ENCODE data around the gene BARX2.

DNA sequence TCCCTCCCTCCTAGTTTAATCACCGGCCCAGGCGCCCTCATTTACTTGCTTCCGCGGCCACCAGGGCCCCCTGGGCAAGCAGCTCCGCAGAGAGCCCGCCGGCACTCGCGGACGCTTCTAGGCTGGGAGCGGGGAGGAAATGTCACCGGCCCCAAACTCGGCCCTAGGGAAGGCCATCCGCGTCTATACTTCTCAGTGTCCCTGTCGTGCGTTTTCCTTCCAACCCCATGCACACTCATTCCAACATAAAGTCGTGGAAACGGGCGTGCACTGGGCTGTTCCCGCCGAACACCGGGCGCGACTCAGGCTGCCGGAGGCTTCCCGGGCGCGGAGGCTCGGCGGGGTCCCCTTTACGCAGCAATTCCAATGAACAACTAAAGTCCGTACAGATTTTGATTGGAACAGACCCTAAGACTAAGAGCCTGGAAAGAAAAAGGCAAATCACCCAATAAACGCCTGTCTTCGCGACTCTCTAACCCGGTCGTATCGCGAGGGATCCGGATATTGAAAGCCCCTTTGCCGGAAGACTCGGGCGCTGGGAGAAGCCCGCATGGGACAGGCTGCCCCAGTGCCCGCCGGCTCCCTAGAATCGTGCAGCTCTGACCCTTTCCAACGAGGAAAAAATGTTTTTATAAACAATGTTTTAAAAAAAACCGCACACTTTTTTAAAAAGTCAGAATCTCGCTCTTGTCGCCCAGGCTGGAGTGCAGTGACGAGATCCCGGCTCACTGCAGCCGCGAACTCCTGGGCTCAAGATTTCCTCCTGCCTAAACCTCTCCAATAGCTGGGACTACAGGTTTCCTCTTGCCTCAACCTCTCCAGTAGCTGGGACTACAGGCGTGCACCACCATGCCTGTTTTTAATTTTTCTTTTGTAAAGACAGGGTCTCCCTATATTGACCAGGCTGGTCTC, 1.3 kb upstream of the BARX2 start:
- TF ChIP-seq, protein P1, sequence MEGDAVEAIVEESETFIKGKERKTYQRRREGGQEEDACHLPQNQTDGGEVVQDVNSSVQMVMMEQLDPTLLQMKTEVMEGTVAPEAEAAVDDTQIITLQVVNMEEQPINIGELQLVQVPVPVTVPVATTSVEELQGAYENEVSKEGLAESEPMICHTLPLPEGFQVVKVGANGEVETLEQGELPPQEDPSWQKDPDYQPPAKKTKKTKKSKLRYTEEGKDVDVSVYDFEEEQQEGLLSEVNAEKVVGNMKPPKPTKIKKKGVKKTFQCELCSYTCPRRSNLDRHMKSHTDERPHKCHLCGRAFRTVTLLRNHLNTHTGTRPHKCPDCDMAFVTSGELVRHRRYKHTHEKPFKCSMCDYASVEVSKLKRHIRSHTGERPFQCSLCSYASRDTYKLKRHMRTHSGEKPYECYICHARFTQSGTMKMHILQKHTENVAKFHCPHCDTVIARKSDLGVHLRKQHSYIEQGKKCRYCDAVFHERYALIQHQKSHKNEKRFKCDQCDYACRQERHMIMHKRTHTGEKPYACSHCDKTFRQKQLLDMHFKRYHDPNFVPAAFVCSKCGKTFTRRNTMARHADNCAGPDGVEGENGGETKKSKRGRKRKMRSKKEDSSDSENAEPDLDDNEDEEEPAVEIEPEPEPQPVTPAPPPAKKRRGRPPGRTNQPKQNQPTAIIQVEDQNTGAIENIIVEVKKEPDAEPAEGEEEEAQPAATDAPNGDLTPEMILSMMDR (IDR thresholded peaks at IDR 0.05; ENCODE audit: insufficient read depth, low read length, poor library complexity, severe bottlenecking), result no peak
- TF ChIP-seq EZH2phosphoT487 (conservative IDR thresholded peaks at IDR 0.05; ENCODE audit: low read length), result no peak

Measured in SU-DHL-6 (cell line).